HG02981 (cell line): ENCODE results near the gene DCC.

Source experiments
- ATAC-seq: cut with Tn5 transposase; IDR thresholded peaks from one replicate; pipeline ENCODE4 v1.9.1; 2021; ENCODE audit warnings: mild to moderate bottlenecking, moderate library complexity; ENCODE audit not compliant: unreplicated experiment

DCC gene

DNA sequence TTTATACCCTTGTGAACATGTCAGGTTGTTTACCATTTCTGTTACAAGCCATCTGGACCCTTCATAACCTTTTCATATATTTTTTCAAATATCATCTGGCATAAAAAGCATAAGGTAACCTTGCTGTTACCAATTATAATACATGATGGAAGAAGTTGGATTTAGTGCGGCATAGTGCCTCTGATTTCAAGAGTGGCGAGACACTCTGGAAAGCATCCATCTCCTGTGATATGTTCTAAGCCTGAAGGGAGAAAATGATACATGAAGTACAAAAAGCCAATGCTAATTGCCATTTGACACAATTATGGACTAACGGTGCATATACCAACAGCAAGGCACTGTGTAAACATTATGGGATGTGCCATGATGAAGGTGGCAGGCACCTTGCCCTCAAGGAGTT is 75.1 kb downstream of the DCC start:
- ATAC-seq: no peak

DNA sequence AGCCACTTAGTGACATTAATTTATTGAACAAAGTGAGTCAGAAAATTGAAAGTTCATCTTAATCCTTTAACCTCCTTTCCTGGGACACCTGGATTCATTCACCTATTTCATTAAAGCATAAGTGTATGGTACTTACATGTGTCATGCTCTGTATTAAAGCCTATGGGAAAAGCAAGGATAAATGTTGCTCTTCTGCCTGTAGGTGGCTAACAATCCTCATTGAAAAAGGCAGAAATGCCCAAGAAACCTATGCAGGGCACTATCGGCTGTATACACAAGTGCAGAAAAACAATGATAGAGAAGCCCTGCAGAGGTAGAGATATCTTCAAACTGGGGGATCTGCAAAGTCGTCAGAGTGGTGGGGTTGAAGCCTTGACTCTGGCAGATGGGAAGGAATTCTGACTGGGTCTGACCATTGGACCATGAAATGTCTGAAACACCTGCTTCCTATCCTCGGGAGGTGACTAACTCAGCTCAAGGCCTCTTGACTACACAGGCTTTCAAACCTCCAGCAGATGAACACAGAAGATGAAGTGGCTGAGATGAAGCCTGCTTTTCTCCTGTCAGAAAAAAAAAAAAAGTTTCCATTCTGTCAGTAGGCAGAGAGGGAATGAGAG is 83.1 kb downstream of the DCC start:
- ATAC-seq: no peak

DNA sequence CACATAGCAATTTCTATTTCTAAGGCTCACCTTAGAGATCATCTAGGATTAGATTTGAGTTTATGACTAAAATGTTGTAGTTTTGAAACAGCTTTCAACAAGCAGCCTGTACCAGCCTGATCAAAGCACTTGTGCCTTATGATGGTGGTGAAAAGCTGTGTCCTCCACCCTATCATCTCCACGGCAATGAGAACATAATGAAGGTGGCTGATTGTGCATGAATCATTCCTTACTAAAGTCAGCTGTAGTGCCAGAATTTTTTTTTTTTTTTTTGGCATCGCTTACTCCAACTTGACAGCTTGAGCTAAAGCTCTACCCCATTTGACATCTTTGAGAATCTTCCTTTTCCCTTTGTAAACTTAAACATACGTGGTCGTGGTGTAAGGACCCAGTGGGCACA is 86.0 kb downstream of the DCC start:
- ATAC-seq: no peak

DNA sequence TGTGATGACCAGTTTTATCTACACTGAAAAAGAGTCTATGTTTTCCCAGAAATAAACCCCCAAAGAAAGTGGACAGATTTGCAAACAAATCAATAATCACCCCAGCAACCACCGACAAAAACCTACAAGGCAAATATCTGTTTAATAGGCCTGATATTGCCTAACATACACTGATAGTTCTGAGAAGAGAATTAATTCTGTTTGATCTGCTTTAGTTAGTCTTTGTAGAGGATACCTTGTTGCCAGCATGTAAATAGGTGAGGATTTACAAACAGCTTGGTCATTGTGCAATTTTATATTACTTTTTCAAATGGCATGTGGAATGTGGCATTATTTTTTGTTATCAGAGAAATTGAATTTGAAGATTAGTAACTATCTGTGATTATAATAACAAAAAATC is 86.5 kb downstream of the DCC start:
- ATAC-seq: no peak

DNA sequence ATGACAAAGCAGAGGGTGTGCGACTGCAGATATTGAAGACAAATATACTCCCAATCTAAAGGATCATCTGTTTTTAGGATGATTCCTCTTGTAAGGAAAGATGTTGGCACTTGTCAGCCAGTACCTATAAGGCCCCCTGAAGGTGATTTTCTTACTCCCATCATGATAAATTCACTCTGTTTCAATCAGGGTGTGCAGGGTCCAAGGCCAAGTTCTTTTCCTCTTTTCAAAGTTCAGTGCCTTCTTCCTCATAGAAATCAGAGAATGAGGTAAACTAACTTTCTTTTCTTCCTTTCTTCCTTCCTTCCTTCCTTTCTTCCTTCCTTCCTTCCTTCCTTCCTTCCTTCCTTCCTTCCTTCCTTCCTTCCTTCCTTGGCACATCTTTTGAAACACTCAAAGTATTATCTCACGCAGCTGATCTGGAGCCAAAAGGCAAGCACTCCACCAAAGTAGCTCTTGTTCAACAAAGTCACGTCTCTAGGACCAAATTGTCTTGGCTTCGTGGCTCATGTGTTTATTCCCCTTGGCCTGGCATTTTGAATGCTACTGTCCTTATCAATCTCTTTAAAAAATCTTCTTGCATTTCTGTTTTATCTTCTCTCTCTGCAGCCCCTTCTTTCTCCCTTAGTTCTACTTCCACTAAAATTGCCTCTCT is 87.7 kb downstream of the DCC start:
- ATAC-seq: no peak

DNA sequence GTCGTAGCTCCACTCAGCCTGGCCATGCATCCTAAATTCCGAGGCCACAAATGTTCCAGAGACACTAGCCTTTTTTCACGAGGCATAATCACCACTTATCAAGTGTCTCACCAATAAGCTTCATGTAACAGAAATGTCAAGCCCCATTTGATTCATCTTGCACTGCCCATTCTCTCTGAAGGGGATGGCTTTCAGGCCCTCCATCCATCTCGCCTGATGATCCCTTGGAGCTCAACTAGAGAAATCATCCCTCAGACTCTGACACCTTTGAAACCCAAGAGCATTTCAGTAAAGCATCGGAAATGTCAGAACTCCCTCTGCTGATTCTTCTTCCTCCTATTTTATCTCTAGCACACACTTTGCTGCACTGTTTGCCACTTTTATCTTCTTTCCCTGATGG is 91.7 kb downstream of the DCC start:
- ATAC-seq: no peak

DNA sequence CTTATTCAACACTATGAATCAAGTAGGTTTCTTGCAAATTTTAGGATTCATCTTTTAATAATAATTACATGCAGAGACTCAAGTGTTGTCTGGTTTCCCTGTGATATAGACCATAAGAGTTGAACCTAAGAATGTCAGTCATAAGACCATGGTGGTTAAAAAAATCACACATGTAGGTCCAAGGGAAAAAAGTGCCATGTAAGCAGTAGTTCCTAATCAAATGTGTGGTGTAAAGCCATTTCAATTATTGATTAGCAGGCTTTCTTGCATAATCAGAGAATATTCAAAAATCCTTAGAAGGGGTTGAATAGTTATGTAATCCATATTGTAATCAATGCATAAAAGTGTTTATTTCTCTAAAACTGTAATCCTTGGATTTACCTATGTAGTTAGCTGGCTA is 93.8 kb downstream of the DCC start:
- no peak for ATAC-seq

DNA sequence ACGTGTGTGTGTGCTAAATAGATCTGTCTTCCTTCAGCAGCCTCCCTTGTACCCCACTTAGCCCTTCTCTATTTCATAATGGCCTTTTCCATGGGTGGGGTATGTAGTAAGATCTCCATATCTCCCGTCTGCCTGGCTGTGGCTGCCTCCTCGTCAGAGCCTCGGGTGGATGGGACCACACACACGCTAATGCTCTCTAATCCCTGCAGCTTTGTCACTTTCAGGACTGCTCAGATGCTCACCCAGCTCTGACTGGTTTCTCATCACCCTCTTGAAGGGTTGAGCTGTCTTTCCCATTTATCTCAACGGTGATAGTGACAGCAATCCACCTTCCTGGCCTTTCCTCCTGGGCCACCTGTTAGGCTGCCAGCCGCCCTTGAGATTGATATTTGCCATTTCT is 95.3 kb downstream of the DCC start:
- ATAC-seq: no peak

DNA sequence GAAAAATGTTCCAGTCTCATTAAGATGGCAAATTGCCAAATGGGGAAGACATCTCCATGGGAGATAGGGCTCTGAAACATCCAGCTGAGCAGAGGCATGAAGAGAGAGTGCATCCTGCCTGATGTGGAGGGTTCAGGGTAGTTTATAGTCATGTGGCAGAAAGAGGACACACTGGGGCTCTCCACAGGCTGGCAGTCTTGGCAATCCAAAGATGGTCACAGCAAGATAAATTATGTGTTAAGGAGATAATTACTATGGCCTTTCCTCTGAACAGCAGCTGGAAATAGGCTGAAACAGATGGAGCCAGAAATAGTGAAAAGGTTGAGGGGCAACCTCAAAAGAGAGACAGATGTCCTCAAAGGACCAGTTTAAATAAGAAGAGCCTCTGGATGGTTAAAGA is 97.2 kb downstream of the DCC start:
- no peak for ATAC-seq

DNA sequence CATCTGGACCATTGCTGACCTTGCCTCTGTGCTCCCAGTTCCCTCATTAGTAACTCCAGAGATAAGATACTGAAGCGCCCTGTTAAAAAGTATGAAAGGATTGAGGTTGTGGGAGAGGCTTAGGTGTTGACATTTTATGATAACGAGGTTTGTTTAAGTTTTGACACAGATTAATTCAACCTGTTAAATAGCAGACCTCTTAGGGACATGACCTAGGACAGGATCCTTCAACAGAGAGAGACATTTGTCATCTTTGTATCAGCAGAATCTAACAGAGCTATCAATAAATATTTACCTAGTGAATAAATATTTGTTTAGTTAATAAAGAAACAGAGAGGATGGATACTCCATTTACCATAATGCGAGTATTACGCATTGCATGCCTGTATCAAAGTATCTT is 99.5 kb downstream of the DCC start:
- no peak for ATAC-seq

DNA sequence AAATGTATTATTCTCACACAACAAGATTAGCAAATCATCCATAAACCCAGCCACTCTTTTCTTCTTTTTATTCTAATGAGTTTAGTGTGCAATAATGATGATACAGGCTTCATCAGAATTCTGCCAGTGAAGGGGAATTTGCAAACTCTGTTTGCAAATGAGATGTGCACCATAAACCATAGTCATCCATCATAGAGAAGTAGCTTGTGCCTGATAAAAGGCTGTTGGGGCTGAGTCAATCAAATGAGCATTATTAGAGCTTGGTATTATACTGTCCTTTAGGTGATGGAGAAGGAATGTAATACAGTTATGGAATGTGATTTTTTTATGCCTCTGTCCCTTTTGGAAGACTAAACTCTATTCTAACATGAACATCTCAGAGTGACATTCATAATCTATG is 101.8 kb downstream of the DCC start:
- ATAC-seq: no peak

DNA sequence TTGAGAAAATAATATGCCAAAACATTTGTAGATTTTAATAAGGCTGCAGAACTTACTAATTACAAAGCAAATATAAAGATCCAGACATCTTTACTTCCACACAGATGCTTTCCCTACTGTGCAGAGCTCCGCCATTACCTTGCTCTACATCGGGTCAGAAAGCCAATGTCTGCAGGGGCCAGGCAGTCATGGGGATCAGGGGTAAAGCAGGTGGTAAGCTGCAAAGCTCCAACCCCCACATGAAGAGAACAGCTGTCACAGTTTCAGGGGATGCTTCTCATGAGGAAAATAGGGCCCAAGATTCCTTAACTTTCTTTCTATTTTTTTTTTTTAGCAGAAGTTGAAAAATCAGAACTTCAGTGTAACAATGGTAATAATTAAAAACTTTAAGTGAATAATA is 102.7 kb downstream of the DCC start:
- no peak for ATAC-seq

DNA sequence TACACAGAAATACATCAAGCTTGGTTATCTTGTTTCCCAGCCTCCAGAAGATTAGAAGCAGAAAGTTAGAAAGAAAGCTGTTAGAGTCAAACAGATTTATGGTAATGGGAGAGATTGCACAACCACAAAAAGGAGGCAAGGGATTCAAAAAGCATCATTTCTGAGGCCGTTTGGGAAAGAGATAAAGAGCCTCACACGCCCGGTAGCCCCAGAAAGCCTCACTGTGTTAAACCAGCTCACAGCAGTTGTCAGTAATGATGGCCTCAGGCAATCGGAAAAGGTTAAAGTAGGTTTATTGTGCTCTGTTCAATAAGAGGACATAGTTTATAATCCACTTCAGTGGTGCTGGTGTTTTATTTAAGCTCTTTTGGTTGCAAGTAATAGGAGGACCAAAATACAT is 111.3 kb downstream of the DCC start:
- no peak for ATAC-seq

DNA sequence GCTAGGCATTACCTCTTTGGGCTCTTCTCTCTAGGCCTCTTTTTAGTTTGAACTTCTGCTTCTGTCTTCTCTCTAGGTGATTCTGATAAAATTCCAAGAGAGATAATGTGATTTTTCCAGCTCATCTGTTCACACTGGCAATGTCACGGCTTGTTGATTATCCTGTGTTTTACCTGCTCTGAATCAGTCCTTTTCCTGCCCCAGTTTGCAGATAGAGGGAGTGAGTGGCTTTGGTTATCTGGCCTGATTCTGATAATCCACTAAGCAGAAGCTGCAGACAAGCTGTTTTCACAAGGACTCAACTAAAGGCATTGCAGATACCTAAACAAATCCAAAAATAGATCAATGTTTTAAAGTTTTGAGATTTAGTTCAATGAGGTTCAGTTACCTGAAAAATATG is 111.9 kb downstream of the DCC start:
- ATAC-seq: no peak

DNA sequence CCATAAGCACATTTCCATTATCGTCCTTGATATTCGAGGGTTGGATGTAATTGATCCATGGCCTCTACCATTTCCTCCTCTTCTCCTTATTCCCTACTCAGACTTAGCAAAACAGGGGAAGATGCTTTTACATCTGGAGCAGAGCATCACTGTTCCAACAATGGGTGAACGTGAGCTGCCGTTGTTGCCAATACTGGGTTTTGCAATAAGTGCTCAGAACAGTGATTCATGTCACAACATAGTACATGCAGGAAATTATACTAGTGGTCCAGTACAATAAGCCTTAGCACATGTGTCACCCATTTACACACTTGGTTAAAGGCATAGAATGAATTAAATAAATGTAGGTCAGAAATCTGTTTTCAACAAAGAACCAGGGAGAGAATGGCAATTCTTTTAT is 112.4 kb downstream of the DCC start:
- no peak for ATAC-seq

DNA sequence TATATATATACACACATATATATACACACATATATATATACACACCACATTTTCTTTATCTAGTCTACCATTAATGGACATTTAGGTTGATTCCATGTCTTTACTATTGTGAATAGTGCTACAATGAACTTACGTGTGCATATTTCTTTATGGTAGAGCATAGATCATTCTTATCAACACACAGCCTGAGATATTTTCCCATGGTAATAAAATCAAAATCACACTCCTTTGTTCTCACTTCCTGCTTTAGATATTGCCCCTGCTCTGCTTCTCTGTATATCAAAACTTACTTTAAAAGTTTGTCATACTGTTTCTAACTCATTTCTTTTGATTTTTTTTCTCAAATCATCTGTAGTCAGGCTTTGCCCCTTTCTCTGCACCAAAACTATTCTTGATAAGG is 119.9 kb downstream of the DCC start:
- no peak for ATAC-seq

DNA sequence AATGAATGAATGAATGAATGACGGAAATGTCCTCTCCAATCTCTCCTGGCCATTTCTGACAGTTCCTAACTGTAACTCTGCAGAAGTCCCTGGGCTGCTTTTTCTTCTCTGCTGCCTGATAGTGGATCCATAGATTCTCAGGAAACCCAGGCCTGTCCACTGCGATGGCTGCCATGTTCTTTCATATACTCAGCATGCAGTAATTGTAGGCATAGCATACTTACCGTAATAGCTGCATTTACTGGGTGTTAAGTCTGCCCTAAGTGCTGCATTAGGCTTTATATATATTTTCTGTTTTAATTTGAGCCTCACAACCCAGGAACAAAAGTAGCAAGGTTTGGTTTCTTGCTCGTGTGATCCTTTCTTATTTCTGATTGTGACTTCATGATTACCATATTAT is 122.9 kb downstream of the DCC start:
- ATAC-seq: no peak

DNA sequence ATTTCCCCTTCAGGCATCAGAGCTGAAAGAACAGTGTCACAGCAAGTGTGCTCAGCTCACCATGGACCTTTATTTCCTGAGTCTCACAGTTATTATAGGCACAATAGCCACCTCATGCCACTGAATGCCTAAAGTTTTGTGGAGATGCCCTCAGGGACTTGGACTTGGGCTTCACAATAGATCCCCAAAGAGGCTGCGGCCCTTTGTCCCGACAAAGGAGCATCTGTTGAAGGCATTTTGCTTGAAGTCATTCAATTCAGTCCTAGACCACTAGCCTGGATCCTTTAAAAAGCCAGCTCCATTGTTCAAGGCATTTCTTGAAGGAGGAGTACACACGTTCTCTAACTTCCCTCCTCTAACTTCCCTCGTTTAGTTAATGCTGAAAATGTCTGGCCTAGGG is 125.4 kb downstream of the DCC start:
- ATAC-seq: no peak

DNA sequence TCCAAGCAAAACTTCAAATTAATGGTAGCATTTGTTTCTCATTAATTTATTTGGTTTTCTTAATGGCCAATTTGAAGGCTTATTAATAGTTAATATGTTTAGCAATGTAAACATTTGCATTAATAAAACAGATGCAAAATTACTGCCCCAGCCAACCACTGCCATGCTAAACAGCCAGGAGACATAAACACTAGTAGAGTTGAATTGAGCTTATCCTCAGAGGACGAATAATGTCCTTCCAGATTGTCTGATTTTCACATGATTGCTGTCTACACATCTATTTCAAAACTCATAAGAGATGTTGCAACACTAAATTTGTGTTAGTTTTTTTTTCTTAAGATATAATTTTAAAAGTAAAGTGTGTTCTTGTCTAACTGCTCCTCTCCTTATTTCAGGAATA is 128.5 kb downstream of the DCC start:
- ATAC-seq: no peak

DNA sequence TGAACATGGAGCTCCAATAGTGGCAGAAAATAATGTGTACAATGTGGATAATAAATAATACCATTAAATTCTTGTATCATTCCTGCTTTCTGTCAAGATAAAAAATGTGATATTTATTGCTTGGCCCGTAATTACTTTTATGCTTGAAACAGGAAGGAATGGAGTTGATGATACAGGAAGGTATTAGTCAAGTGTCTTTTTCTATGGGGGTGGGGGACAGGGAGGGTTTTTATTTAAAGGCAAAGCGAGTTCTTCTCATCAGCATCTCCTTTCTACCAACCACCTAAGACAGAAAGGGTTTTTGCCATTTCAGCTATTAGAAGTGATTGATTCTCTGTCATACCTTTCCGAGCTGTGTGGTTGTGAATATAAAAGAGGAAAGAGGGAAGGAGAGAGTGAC is 135.3 kb downstream of the DCC start:
- ATAC-seq: no peak

DNA sequence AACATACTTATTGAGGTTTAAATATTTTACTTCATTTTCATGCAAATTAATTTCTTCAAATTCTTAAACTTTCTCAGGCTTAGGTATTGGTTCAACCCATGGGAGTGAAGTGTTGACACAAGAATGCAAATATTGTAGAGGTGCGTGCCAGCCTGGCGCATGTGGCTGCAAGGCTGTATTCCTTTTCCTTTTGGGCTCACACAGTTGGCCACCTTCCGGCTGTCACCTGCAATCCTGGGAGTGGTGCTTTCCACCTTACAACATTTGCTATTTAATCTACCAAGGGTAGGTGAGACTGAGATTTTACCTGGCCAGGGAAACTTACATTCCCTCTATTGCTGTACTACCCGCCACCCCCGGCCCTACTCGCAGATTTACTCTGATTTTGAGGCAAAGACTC is 141.1 kb downstream of the DCC start:
- no peak for ATAC-seq

DNA sequence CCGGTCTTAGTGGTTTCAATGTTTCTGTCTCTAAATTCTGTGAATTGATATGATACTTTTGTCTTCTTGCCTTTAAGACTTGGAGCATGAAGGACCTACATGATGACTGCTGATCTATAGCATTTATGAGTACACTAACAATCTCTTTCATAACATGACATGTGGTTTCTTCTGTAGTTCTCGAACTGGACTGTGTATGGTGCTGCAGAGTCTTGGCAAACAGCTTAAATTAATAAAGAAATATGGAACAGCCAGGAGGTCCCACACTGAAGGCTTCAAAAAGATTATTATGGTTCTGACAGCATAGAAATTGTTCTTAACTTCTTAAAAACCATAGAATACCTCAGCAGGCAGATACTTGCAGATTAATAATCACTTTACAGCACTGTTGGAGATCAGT is 145.0 kb downstream of the DCC start:
- no peak for ATAC-seq

DNA sequence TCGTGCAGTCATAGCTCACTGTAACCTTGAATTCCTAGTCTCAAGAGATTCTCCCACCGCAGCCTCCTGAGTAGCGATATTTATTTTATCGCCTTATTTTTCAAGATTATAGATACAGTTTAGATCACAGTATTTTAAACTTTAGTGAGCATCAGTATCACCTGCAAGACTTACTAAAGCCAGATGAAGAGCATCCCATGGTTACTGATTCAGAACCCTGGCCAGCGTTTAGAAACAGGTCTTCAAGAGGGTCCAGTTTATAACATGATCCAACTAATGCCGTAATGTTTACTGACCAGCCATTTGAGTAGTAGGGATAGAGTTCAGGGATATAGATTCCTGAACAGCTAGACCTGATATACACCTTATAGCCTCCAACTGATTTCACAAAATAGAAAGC is 146.1 kb downstream of the DCC start:
- ATAC-seq: no peak
